ENCODE data around the gene PNMT. TPM values are rescaled to one million over a fixed set of nuclear protein-coding genes. Genes with fewer than 3 reads are reported as not detected.

The PNMT gene
- total and polyA plus RNA-seq, 2 of the 13 experiments (the other 11 are each of a cell fraction or from before 2014, with no cell fraction given): 0.25 TPM; not detected in 1

GRCh38 chr17:39671651-39672521, 3.6 kb downstream of the PNMT start (continued):
- TF ChIP-seq CEBPB (IDR thresholded peaks at IDR 0.05; ENCODE audit: borderline replicate concordance, low read depth, low read length) (no peak), ZBTB25 (CRISPR knock-in tag; IDR thresholded peaks at IDR 0.05) (no peak), GPN1 (CRISPR knock-in tag; IDR thresholded peaks at IDR 0.05; ENCODE audit: borderline replicate concordance) (no peak), FOSL2 (CRISPR knock-in tag; IDR thresholded peaks at IDR 0.05) (peak; percentile 31), SMAD1 (CRISPR knock-in tag; IDR thresholded peaks at IDR 0.05; ENCODE audit: borderline replicate concordance, low read depth) (no peak), MAFK (conservative IDR thresholded peaks at IDR 0.05 in 1 of 2, IDR thresholded peaks at IDR 0.05 in 1 of 2; ENCODE audit: low read length in 2 of 2) (no peak), HNF4G (IDR thresholded peaks at IDR 0.05; ENCODE audit: borderline replicate concordance, low read depth, low read length) (no peak), HNF4G (CRISPR knock-in tag; IDR thresholded peaks at IDR 0.05; ENCODE audit: borderline replicate concordance, low read depth) (peak; percentile 29; the same call in 1 of the 2 replicates), ZSCAN25 (CRISPR knock-in tag; IDR thresholded peaks at IDR 0.05) (peak; percentile 72; the same call in 1 of the 2 replicates), CREM (IDR thresholded peaks at IDR 0.05) (no peak), CREM (CRISPR knock-in tag; IDR thresholded peaks at IDR 0.05) (no peak), NR3C1 (CRISPR knock-in tag; IDR thresholded peaks at IDR 0.05) (no peak), E2F2 (CRISPR knock-in tag; IDR thresholded peaks at IDR 0.05; ENCODE audit: borderline replicate concordance) (no peak), ZBED4 (CRISPR knock-in tag; IDR thresholded peaks at IDR 0.05; ENCODE audit: borderline replicate concordance) (no peak), STAG1 (CRISPR knock-in tag; IDR thresholded peaks at IDR 0.05) (peak; percentile 82), ZNF121 (CRISPR knock-in tag; IDR thresholded peaks at IDR 0.05) (peak; percentile 64; the same call in 1 of the 2 replicates), ZNF572 (CRISPR knock-in tag; IDR thresholded peaks at IDR 0.05) (peak; percentile 22; the same call in 1 of the 2 replicates)
- TF ChIP-seq, protein P1, sequence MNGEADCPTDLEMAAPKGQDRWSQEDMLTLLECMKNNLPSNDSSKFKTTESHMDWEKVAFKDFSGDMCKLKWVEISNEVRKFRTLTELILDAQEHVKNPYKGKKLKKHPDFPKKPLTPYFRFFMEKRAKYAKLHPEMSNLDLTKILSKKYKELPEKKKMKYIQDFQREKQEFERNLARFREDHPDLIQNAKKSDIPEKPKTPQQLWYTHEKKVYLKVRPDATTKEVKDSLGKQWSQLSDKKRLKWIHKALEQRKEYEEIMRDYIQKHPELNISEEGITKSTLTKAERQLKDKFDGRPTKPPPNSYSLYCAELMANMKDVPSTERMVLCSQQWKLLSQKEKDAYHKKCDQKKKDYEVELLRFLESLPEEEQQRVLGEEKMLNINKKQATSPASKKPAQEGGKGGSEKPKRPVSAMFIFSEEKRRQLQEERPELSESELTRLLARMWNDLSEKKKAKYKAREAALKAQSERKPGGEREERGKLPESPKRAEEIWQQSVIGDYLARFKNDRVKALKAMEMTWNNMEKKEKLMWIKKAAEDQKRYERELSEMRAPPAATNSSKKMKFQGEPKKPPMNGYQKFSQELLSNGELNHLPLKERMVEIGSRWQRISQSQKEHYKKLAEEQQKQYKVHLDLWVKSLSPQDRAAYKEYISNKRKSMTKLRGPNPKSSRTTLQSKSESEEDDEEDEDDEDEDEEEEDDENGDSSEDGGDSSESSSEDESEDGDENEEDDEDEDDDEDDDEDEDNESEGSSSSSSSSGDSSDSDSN (CRISPR knock-in tag; IDR thresholded peaks at IDR 0.05): peak; percentile 69
- TF ChIP-seq, protein P2, sequence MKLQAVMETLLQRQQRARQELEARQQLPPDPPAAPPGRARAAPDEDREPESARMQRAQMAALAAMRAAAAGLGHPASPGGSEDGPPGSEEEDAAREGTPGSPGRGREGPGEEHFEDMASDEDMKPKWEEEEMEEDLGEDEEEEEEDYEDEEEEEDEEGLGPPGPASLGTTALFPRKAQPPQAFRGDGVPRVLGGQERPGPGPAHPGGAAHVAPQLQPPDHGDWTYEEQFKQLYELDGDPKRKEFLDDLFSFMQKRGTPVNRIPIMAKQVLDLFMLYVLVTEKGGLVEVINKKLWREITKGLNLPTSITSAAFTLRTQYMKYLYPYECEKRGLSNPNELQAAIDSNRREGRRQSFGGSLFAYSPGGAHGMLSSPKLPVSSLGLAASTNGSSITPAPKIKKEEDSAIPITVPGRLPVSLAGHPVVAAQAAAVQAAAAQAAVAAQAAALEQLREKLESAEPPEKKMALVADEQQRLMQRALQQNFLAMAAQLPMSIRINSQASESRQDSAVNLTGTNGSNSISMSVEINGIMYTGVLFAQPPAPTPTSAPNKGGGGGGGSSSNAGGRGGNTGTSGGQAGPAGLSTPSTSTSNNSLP (IDR thresholded peaks at IDR 0.05; ENCODE audit: low read depth, low read length): no peak
